Neural cell (in vitro differentiated cells): ENCODE measurements around the gene CPXM2.

ENCODE experiments used
- EP300 ChIP-seq: fragments of 450-650 bp; conservative IDR thresholded peaks from 2 replicates; pipeline ENCODE4 v1.6.1; 2014; ENCODE audit warnings: antibody characterized with exemption, mild to moderate bottlenecking, moderate library complexity; ENCODE audit not compliant: poor library complexity, severe bottlenecking
- EZH2 ChIP-seq: fragments of 200-600, 300-800 bp; shearing (Covaris generic), sonication (generic); IDR thresholded peaks from 2 replicates; pipeline ENCODE4 v1.6.1; 2014; ENCODE audit warnings: antibody characterized with exemption, low read length, borderline replicate concordance, mild to moderate bottlenecking; ENCODE audit not compliant: insufficient read depth, poor library complexity, severe bottlenecking
- MXI1 ChIP-seq: fragments of 450-650 bp; conservative IDR thresholded peaks from 2 replicates; pipeline ENCODE4 v1.6.1; 2014; ENCODE audit warnings: antibody characterized with exemption, mild to moderate bottlenecking; ENCODE audit not compliant: poor library complexity, severe bottlenecking
- POLR2AphosphoS5 ChIP-seq: IDR thresholded peaks from 2 replicates; pipeline ENCODE4 v1.6.1; 2012
- RAD21 ChIP-seq: fragments of 450-650 bp; conservative IDR thresholded peaks from 2 replicates; pipeline ENCODE4 v1.6.1; 2014; ENCODE audit warnings: antibody characterized with exemption, mild to moderate bottlenecking, moderate library complexity
- SMC3 ChIP-seq: fragments of 450-650 bp; conservative IDR thresholded peaks from 2 replicates; pipeline ENCODE4 v1.6.1; 2014; ENCODE audit warnings: antibody characterized with exemption, mild to moderate bottlenecking, moderate library complexity; ENCODE audit not compliant: poor library complexity
- TAF1 ChIP-seq: IDR thresholded peaks from 2 replicates; pipeline ENCODE4 v1.6.1; 2012; ENCODE audit warnings: low read depth
- TF ChIP-seq, protein P1 (sequence below): fragments of 450-650 bp; IDR thresholded peaks from 2 replicates; pipeline ENCODE4 v1.5.1; 2014; ENCODE audit warnings: antibody characterized with exemption, mild to moderate bottlenecking, moderate library complexity; ENCODE audit not compliant: poor library complexity, severe bottlenecking
- TF ChIP-seq, protein P2 (sequence below): IDR thresholded peaks from 2 replicates; pipeline ENCODE4 v1.6.1; 2012; ENCODE audit warnings: borderline replicate concordance

DNA sequence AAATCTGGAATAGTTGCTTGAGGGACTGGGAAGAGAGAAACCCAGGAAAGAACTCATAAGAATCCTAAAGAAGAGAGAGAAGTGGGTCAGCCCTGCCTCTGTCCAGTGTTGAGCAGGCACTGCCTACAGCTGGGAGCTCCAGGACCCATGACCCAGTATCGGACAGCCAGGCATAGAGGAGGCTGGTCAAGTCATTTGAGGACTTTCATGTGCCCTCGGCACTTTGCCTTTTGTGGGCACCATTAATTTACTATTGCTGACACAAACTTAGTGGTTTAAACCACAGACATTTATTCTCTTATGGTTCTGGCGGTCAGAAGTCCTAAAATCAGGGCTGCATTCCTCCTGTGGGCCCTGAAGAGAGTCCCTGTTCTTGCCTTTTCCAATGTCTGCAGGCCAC lies 60.3 kb downstream of the CPXM2 start:
- TF ChIP-seq, protein P1, sequence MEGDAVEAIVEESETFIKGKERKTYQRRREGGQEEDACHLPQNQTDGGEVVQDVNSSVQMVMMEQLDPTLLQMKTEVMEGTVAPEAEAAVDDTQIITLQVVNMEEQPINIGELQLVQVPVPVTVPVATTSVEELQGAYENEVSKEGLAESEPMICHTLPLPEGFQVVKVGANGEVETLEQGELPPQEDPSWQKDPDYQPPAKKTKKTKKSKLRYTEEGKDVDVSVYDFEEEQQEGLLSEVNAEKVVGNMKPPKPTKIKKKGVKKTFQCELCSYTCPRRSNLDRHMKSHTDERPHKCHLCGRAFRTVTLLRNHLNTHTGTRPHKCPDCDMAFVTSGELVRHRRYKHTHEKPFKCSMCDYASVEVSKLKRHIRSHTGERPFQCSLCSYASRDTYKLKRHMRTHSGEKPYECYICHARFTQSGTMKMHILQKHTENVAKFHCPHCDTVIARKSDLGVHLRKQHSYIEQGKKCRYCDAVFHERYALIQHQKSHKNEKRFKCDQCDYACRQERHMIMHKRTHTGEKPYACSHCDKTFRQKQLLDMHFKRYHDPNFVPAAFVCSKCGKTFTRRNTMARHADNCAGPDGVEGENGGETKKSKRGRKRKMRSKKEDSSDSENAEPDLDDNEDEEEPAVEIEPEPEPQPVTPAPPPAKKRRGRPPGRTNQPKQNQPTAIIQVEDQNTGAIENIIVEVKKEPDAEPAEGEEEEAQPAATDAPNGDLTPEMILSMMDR, result no peak
- no peak for TF ChIP-seq EP300
- no peak for TF ChIP-seq POLR2AphosphoS5
- TF ChIP-seq SMC3, result no peak
- TF ChIP-seq TAF1, result no peak
- no peak for TF ChIP-seq EZH2
- no peak for TF ChIP-seq RAD21
- TF ChIP-seq, protein P2, sequence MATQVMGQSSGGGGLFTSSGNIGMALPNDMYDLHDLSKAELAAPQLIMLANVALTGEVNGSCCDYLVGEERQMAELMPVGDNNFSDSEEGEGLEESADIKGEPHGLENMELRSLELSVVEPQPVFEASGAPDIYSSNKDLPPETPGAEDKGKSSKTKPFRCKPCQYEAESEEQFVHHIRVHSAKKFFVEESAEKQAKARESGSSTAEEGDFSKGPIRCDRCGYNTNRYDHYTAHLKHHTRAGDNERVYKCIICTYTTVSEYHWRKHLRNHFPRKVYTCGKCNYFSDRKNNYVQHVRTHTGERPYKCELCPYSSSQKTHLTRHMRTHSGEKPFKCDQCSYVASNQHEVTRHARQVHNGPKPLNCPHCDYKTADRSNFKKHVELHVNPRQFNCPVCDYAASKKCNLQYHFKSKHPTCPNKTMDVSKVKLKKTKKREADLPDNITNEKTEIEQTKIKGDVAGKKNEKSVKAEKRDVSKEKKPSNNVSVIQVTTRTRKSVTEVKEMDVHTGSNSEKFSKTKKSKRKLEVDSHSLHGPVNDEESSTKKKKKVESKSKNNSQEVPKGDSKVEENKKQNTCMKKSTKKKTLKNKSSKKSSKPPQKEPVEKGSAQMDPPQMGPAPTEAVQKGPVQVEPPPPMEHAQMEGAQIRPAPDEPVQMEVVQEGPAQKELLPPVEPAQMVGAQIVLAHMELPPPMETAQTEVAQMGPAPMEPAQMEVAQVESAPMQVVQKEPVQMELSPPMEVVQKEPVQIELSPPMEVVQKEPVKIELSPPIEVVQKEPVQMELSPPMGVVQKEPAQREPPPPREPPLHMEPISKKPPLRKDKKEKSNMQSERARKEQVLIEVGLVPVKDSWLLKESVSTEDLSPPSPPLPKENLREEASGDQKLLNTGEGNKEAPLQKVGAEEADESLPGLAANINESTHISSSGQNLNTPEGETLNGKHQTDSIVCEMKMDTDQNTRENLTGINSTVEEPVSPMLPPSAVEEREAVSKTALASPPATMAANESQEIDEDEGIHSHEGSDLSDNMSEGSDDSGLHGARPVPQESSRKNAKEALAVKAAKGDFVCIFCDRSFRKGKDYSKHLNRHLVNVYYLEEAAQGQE, result no peak
- TF ChIP-seq MXI1, result no peak
